Right kidney (tissue), 1 donor: ENCODE results near the gene METTL26.
A peak's percentile ranks its signal among the peaks of the same experiment; 100 is the strongest.

ENCODE experiments used
- DNase-seq: peaks from one replicate; pipeline ENCODE4 v3.0.0-alpha.2; 2016

The METTL26 gene

GRCh38 chr16:676913-677312 lies 40.8 kb upstream of the METTL26 start:
- no peak for DNase-seq

DNA sequence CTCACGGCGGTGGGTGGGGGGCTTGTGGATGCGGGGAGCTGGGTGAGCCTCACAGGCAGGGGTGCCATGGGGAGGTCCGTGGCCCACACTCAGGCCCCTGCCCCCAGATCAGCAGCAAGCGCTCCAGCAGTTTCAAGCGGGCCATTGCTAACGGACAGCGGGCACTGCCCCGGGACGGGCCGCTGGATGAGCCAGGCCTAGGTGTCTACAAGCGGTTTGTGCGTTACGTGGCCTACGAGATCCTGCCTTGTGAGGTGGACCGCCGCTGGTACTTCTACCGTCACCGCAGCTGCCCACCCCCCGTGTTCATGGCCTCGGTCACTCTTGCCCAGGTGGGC lies 40.4 kb upstream of the METTL26 start:
- DNase-seq: no peak

GRCh38 chr16:675884-676564 lies 39.9 kb upstream of the METTL26 start:
- no peak for DNase-seq

- no peak for DNase-seq
These were observed 39.1 kb upstream of the METTL26 start, which contains the start of gene RHBDL1 for GRCh38 chr16:674968-675883. Gene RHBDL1, plus strand, starts transcription at chr16:675671. Its CDS starts 120 bp downstream, at chr16:675791.

DNA sequence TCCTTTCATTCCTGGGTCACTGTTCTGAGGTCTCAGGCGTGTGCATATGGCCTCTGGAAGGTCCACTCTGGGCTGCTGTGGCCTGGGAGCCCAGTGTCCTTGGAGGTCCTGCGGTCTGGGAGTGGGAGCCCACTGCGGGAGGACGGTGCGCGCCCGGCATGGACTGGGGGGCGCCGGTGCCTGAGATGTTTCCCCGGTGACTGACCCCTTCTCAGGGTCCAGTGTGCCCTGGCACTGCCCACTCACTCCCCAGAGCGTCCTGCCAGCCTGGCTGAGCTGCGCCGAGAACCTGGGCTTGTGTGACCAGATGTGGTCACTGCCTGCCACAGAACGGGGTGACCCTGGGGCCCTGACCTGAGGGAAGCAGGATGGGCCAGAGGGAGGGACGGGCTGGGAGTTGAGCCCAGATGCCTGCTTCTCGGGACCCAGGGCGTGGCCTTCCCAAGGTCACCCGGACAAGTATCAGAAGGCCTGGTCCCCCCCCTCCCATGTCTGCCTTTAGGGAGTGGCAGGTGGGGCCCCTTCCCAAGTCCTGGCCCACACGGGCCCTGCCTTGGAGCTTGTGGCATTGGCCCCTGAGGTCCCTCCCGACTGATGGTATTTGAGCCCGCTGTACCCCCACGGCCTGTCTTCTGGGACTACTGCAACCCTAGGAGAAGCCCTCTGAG lies 38.2 kb upstream of the METTL26 start:
- DNase-seq: no peak

- DNase-seq: no peak
These were observed 37.4 kb upstream of the METTL26 start for GRCh38 chr16:673399-673991.

DNA sequence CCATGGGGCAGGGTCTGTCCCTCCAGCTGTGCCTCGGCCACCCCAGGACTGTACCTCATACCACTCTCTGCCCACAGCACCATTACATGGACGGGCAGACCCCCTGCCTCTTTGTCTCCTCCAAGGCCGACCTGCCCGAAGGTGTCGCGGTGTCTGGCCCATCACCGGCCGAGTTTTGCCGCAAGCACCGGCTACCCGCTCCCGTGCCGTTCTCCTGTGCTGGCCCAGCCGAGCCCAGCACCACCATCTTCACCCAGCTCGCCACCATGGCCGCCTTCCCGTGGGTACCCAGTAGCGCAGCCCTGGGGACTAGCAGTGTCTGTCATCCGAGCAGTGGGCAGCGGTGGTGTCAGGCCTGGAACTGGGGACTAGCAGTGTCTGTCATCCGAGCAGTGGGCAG lies 36.7 kb upstream of the METTL26 start:
- DNase-seq: no peak

DNA sequence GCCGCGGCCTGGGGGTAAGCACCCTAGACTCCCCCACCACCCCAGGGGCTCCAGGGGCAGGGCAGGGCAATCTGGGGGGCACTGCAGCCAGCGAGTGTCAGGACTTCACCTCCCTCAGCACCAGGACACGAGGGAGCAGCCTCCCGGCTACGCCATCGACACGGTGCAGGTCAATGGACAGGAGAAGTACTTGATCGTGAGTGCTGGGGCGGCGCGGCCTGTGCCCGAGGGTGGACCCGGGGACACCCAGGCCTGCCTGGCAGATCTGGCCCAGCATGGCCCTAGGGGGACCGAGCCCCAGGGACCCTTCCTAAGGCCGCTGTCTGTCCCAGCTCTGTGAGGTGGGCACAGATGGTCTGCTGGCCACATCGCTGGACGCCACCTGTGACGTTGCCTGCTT lies 36.3 kb upstream of the METTL26 start:
- DNase-seq: no peak

GRCh38 chr16:671353-672131 lies 35.4 kb upstream of the METTL26 start:
- DNase-seq: no peak

DNA sequence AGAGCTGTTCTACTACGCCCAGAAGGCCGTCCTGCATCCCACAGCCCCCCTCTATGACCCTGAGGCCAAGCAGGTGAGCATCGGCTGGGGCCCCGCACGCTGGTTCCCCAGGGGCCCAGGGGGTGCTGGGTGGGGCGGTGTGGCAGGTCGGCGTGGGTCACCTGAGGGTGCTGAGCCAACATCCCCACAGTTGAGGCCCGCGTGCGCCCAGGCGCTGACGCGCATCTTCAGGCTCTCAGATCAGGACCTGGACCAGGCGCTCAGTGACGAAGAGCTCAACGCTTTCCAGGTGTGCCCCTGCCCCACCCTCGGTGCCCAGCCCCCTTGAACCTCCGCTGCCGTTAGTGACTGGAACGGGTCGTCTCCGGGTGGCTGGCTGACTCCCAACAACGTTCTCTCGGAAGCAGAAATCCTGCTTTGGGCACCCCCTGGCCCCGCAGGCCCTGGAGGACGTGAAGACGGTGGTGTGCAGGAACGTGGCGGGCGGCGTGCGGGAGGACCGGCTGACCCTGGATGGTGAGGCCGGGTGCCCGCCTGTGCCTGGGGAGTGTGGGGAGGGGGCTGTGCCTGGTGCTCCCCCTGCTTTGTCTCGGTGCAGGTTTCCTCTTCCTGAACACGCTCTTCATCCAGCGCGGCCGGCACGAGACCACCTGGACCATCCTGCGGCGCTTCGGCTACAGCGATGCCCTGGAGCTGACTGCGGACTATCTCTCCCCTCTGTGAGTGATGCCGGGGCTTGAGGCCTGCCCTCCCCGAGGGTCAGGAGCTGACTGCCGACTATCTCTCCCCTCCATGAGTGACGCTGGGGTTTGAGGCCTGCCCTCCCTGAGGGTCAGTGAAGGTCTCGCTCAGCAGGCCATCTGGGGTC lies 34.6 kb upstream of the METTL26 start:
- no peak for DNase-seq

DNA sequence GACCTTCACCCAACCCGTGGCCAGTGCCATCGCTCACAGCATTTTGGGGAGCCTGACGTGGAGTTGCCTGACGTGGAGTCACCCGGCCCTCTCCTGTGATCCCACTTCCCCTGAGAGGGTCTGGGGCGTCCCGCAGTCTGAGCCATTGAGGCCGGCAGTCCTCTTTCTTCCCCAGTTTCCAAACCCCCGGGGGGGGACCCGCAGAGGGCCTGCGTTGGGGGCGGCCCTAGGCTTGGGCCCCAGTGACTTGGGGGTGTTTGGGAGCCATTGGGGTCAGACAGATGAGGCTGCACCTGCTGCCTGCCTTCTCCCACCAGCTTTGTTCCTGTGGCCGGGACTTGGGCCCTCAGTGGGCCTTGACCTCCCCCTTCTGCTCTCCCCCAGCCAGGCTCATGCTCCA lies 33.6 kb upstream of the METTL26 start:
- DNase-seq: no peak

- DNase-seq: no peak
These were observed 32.5 kb upstream of the METTL26 start for GRCh38 chr16:668519-669171.

- DNase-seq: peak; percentile 74
These were observed 31.8 kb upstream of the METTL26 start, which contains the start of gene RHOT2 for GRCh38 chr16:667780-668518. Gene RHOT2, plus strand, starts transcription at chr16:668132. Its CDS starts 68 bp downstream, at chr16:668200.

- DNase-seq: no peak
These were observed 31.1 kb upstream of the METTL26 start for GRCh38 chr16:667113-667779.

GRCh38 chr16:666572-666971 lies 30.5 kb upstream of the METTL26 start:
- DNase-seq: no peak

DNA sequence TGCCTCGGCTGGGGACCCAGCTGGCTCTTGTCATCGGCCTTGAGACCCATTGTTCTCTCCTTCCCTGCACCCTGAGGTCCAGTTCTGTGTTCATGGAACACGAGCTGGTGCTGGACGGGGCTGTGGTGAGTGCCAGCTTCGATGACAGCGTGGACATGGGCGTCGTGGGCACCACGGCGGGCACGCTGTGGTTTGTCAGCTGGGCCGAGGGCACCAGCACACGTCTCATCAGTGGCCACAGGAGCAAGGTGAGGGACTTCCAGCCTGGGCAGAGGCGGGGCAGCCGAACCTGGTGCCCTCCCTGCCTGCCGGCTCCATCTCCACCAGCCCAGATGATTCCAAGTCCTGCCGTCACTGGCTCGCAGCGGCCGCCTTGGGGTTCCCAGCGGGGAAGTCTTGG lies 26.5 kb upstream of the METTL26 start:
- DNase-seq: no peak

DNA sequence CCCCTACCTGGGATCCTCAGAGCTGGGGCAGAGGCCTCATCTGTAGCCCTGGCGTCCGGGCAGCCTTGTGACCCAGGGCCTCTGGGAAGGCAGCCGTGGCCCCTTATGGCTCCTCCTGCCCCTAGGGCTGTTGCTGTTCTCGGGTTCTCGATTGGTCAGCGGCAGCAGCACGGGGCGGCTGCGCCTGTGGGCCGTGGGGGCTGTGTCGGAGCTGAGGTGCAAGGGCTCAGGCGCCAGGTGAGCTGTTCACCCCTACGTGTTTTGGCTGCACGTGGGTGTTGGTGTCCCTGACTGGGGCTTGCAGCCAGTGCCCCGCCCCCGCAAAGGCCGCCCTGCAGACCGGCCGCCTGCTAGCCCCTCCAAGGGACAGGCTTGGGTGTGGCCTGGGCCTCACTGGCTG lies 26.0 kb upstream of the METTL26 start:
- DNase-seq: no peak

GRCh38 chr16:661184-661821 lies 25.2 kb upstream of the METTL26 start:
- peak; percentile 50 for DNase-seq
